Lower leg skin (tissue), 4 donors: ENCODE data around the gene MARCKS. TPM values are rescaled to one million over a fixed set of nuclear protein-coding genes. Genes with fewer than 3 reads are reported as not detected.

Experiments used
- DNase-seq, 2 donors: peaks; one replicate each; pipeline ENCODE4 v3.0.0-alpha.2; 2019; ENCODE audit warnings: low spot score in 2 of 2
- H3K4me3 ChIP-seq: fragments of 200-600 bp; sonication (generic); 2 replicates; pipeline ENCODE4 v1.5.1; 2017; ENCODE audit warnings: mild to moderate bottlenecking, low read depth; ENCODE audit not compliant: poor library complexity, severe bottlenecking
- CTCF ChIP-seq, 3 donors: fragments of 450-650 bp; IDR thresholded peaks; one replicate each; pipeline ENCODE4 v1.5.1; 2016; ENCODE audit warnings: antibody characterized with exemption in 3 of 3, mild to moderate bottlenecking in 3 of 3, moderate library complexity in 2 of 3
- POLR2A ChIP-seq, 2 donors: fragments of 450-650 bp; IDR thresholded peaks; one replicate each; pipeline ENCODE4 v1.6.1; 2016 to 2017; ENCODE audit warnings: antibody characterized with exemption in 2 of 2, mild to moderate bottlenecking in 1 of 2, moderate library complexity in 1 of 2
- WGBS, 2 donors: methylation state at CpG; one replicate each; pipeline ENCODE4 v1.1.5; 2018; 5-methylcytosine and 5-hydroxymethylcytosine counted together
- intact Hi-C: fragments of 100-400 bp; cut with DNase I; formaldehyde crosslinking; loops from one replicate; pipeline ENCODE4 v1.15.0; 2023; ENCODE audit warnings: low total_unique reads
- total RNA-seq, 4 donors: library from RNA; depleted of rRNA; stranded (reverse); fragments of >200 nt; gene quantifications; one replicate each; pipeline ENCODE4 v1.1.0, GENCODE V29; 2016

MARCKS gene
- 100 to 1,000 TPM in 1 of 4 donors, 10 to 100 TPM in 3; 48.6 to 130 (median 66.2) TPM for total RNA-seq

GRCh38 chr6:113856625-113857555 is at the start of gene MARCKS:
TSS of gene MARCKS (plus strand) at chr6:113857345. CDS start at chr6:113857746, 401 bp downstream.
- TF ChIP-seq CTCF (IDR thresholded peaks at IDR 0.05) (no peak), POLR2A (IDR thresholded peaks at IDR 0.05) (no peak)
- peak within 1 kb of the TSS; percentile 78 for H3K4me3 ChIP-seq
- peak; percentile 77 to 95 for DNase-seq
- 1% methylated on average over 49 of the region's 49 CpGs for WGBS, 2 donors
- intact Hi-C loops = loop anchor here (10.0 kb wide), 1 partner anchor 222 kb away; no protein-coding TSS in a partner anchor

GRCh38 chr6:113809826-113810225 is 47.3 kb upstream of the MARCKS start:
- TF ChIP-seq POLR2A (IDR thresholded peaks at IDR 0.05) (no peak), CTCF (IDR thresholded peaks at IDR 0.05) (no peak)
- 74 to 76% methylated on average over 5 of the region's 5 CpGs for WGBS, 2 donors
- H3K4me3 ChIP-seq = no peak overlapping the region
- DNase-seq = no peak
- intact Hi-C loops = no loop called here

GRCh38 chr6:113813142-113813541 is 44.0 kb upstream of the MARCKS start:
- intact Hi-C loops = no loop called here
- WGBS, 2 donors = 61 to 69% methylated on average over 3 of the region's 3 CpGs
- TF ChIP-seq CTCF (IDR thresholded peaks at IDR 0.05) = no peak
- TF ChIP-seq POLR2A (IDR thresholded peaks at IDR 0.05) = no peak
- DNase-seq = no peak
- no peak overlapping the region for H3K4me3 ChIP-seq

- DNase-seq = no peak
- WGBS, 2 donors = 88 to 90% methylated on average over 1 of the region's 1 CpG
- TF ChIP-seq POLR2A (IDR thresholded peaks at IDR 0.05) (no peak), CTCF (IDR thresholded peaks at IDR 0.05) (no peak)
- intact Hi-C loops = no loop called here
- no peak overlapping the region for H3K4me3 ChIP-seq
Observed at GRCh38 chr6:113818578-113818977, 38.6 kb upstream of the MARCKS start.

GRCh38 chr6:113819169-113819830 is 37.8 kb upstream of the MARCKS start:
- intact Hi-C loops = no loop called here
- WGBS, 2 donors = 75 to 76% methylated on average over 2 of the region's 2 CpGs
- no peak for TF ChIP-seq CTCF (IDR thresholded peaks at IDR 0.05)
- TF ChIP-seq POLR2A (IDR thresholded peaks at IDR 0.05) = no peak
- DNase-seq = no peak
- no peak overlapping the region for H3K4me3 ChIP-seq
